ENCODE data around the gene RUNX2.

Gene RUNX2

GRCh38 chr6:45378334-45378926, 50.3 kb downstream of the RUNX2 start (continued):
- peak; percentile 42 for TF ChIP-seq ZNF600 (tag by site-specific recombination; IDR thresholded peaks at IDR 0.05)
- no peak for TF ChIP-seq ZNF311 (tag by site-specific recombination; IDR thresholded peaks at IDR 0.05; ENCODE audit: borderline replicate concordance)
- TF ChIP-seq BCL6B (tag by site-specific recombination; IDR thresholded peaks at IDR 0.05) = 0 out of 2 replicates have a peak, but pooled peaks have one; percentile 58
- TF ChIP-seq ZNF2 (tag by site-specific recombination; IDR thresholded peaks at IDR 0.05) = peak; percentile 12; the same call in 1 of the 2 replicates
- peak; percentile 32 for TF ChIP-seq ZNF341 (tag by site-specific recombination; IDR thresholded peaks at IDR 0.05; ENCODE audit: low read depth)
- peak; percentile 72 for TF ChIP-seq PRDM10 (tag by site-specific recombination; IDR thresholded peaks at IDR 0.05)
- TF ChIP-seq ZNF366 (tag by site-specific recombination; conservative IDR thresholded peaks at IDR 0.05) = no peak
- TF ChIP-seq ZNF10 (tag by site-specific recombination; IDR thresholded peaks at IDR 0.05) = peak; percentile 46; the same call in 1 of the 2 replicates
- TF ChIP-seq ZNF639 (tag by site-specific recombination; IDR thresholded peaks at IDR 0.05) = peak; percentile 27; the same call in 1 of the 2 replicates
- TF ChIP-seq CTCF (tag by site-specific recombination; IDR thresholded peaks at IDR 0.05) = no peak; the same call in 1 of the 2 replicates
- peak; percentile 8; the same call in 1 of the 2 replicates for TF ChIP-seq SP7 (tag by site-specific recombination; IDR thresholded peaks at IDR 0.05)
- TF ChIP-seq ZBTB48 (tag by site-specific recombination; IDR thresholded peaks at IDR 0.05) = peak; percentile 78
- peak; percentile 20; the same call in 1 of the 2 replicates for TF ChIP-seq ZFP3 (tag by site-specific recombination; IDR thresholded peaks at IDR 0.05; ENCODE audit: low read depth)
- TF ChIP-seq HOXD13 (CRISPR knock-in tag; IDR thresholded peaks at IDR 0.05; ENCODE audit: borderline replicate concordance) = no peak
- no peak for TF ChIP-seq REPIN1 (tag by site-specific recombination; IDR thresholded peaks at IDR 0.05; ENCODE audit: low read depth)
- TF ChIP-seq ZNF660 (tag by site-specific recombination; IDR thresholded peaks at IDR 0.05) = no peak
- peak; percentile 57 for TF ChIP-seq MZF1 (tag by site-specific recombination; IDR thresholded peaks at IDR 0.05; ENCODE audit: borderline replicate concordance)
- TF ChIP-seq ZNF239 (tag by site-specific recombination; IDR thresholded peaks at IDR 0.05) = no peak

- Histone ChIP-seq H3K36me3 (ENCODE audit: control insufficient read depth in 2 of 2, insufficient read depth in 1 of 2, low read length in 2 of 2) (no peaks in the 10 kb centered on the region), H3K9me3 (ENCODE audit: control insufficient read depth, insufficient read depth, low read depth, low read length) (no peaks in the 10 kb centered on the region), H3K4me3 (ENCODE audit: low read depth, low read length) (no peak overlapping the region), H3K4me1 (ENCODE audit: control insufficient read depth, insufficient read depth, low read length) (0 out of 2 replicates have a peak, but pooled peaks cover 4% of the 10 kb centered on the region), H3K27ac (ENCODE audit: extremely low read depth, low read depth, low read length) (no peak overlapping the region)
- CTCF ChIA-PET = interaction anchor here (0.8 kb wide), 1 partner anchor 10 kb away, joined by 5 read pairs; no protein-coding TSS in a partner anchor
- TF ChIP-seq KLF10 (tag by site-specific recombination; IDR thresholded peaks at IDR 0.05) (no peak), ZFHX2 (tag by site-specific recombination; conservative IDR thresholded peaks at IDR 0.05) (no peak), ZNF24 (tag by site-specific recombination; IDR thresholded peaks at IDR 0.05) (no peak)
- POLR2A ChIA-PET = no interaction called here
Observed at GRCh38 chr6:45382391-45382790, 54.3 kb downstream of the RUNX2 start.
